Endothelial cell of umbilical vein (primary cell): Measurements from ENCODE around the gene SLC50A1. TPM values are rescaled to one million over a fixed set of nuclear protein-coding genes. Genes with fewer than 3 reads are reported as not detected.

ENCODE experiments used
- BruUV-seq: library from RNA; stranded (reverse); fragments of 400-500 nt; replicated peaks from 2 replicates; lab custom pipeline; 2021; lab: Mats Ljungman, UMichigan
- CTCF ChIA-PET: fragments of 300-600, 350-600 bp; sonication (Branson Sonifier 250); formaldehyde crosslinking; loops from one replicate; lab custom pipeline; 2021; ENCODE audit warnings: antibody characterized with exemption, inconsistent platforms; lab: Charles Lee
- POLR2A ChIA-PET: fragments of 300-600, 350-600 bp; sonication (Branson Sonifier 250); formaldehyde crosslinking; loops from one replicate; lab custom pipeline; 2021; ENCODE audit warnings: antibody characterized with exemption, inconsistent platforms; lab: Charles Lee
- DNase-seq: peaks from one replicate; pipeline ENCODE4 v3.0.0-alpha.2; 2011; ENCODE audit warnings: low read depth, low spot score
- FAIRE-seq: peaks from 2 replicates; lab custom pipeline; 2011; peaks lifted over from hg19 to GRCh38; lab: Jason Lieb, UNC
- H2AFZ ChIP-seq: 2 replicates; pipeline ENCODE4 v1.6.0; 2012; ENCODE audit warnings: low read depth, low read length, control low read depth, inconsistent platforms
- H3K27ac ChIP-seq: 2 replicates; pipeline ENCODE4 v1.5.1; 2011; ENCODE audit warnings: low read depth, mild to moderate bottlenecking, control low read depth, low read length, moderate library complexity; ENCODE audit not compliant: insufficient read depth
- H3K27me3 ChIP-seq, 2 experiments: 2 replicates each; pipeline versions ENCODE4 v1.6.0 to v1.6.1; 2011; ENCODE audit warnings: low read length in 2 of 2, mixed read lengths in 1 of 2; ENCODE audit not compliant: control insufficient read depth in 2 of 2, insufficient read depth in 2 of 2
- H3K36me3 ChIP-seq, 2 experiments: 2 replicates in 1 of 2; 3 replicates in 1 of 2; pipeline ENCODE4 v1.5.1; 2011; ENCODE audit warnings: low read length in 2 of 2, mild to moderate bottlenecking in 1 of 2, moderate library complexity in 1 of 2; ENCODE audit not compliant: control insufficient read depth in 2 of 2, insufficient read depth in 2 of 2; ENCODE audit errors: extremely low read depth in 1 of 2
- H3K4me1 ChIP-seq: 3 replicates; pipeline ENCODE4 v1.5.1; 2011; ENCODE audit warnings: mild to moderate bottlenecking, low read length; ENCODE audit not compliant: control insufficient read depth, insufficient read depth; ENCODE audit errors: extremely low read depth
- H3K4me2 ChIP-seq: 2 replicates; pipeline ENCODE4 v1.6.1; 2011; ENCODE audit warnings: low read length, control low read depth, mixed read lengths; ENCODE audit not compliant: insufficient read depth
- H3K4me3 ChIP-seq, 3 experiments: fragments of 200-600 bp in 1 of 3; sonication (generic), shearing (Covaris generic) in 1 of 3; replicated peaks in 1 of 3; 2 replicates each; pipeline ENCODE4 v1.5.1; 2011 to 2016; ENCODE audit warnings: control low read depth in 3 of 3, low read length in 3 of 3, mild to moderate bottlenecking in 2 of 3, inconsistent platforms in 1 of 3, low read depth in 1 of 3, moderate library complexity in 1 of 3; ENCODE audit not compliant: insufficient read depth in 1 of 3
- H3K79me2 ChIP-seq: 2 replicates; pipeline ENCODE4 v1.6.0; 2012; ENCODE audit warnings: low read length, inconsistent platforms; ENCODE audit not compliant: control insufficient read depth, insufficient read depth
- H3K9ac ChIP-seq: replicated peaks from 2 replicates; pipeline ENCODE3; 2011; ENCODE audit warnings: low read length, control low read depth; ENCODE audit not compliant: insufficient read depth; ENCODE audit errors: extremely low read depth
- H3K9me1 ChIP-seq: replicated peaks from 3 replicates; pipeline ENCODE4 v1.6.0; 2011; ENCODE audit warnings: mild to moderate bottlenecking, low read length; ENCODE audit not compliant: control insufficient read depth, insufficient read depth; ENCODE audit errors: extremely low read depth
- H3K9me3 ChIP-seq: replicated peaks from 2 replicates; pipeline ENCODE4 v1.5.1; 2012; ENCODE audit warnings: low read length, inconsistent platforms; ENCODE audit not compliant: control insufficient read depth, insufficient read depth
- H4K20me1 ChIP-seq: replicated peaks from 2 replicates; pipeline ENCODE3; 2011; ENCODE audit warnings: mild to moderate bottlenecking, low read length; ENCODE audit not compliant: control insufficient read depth, insufficient read depth; ENCODE audit errors: extremely low read depth
- EZH2 ChIP-seq: IDR thresholded peaks from 2 replicates; pipeline ENCODE4 v1.6.1; 2012; ENCODE audit warnings: borderline replicate concordance, low read depth, mild to moderate bottlenecking, moderate library complexity, low read length, inconsistent platforms; ENCODE audit not compliant: severe bottlenecking
- FOS ChIP-seq: IDR thresholded peaks from 2 replicates; pipeline ENCODE4 v1.6.1; 2011; ENCODE audit warnings: mild to moderate bottlenecking, low read length, moderate library complexity, borderline replicate concordance; ENCODE audit not compliant: insufficient read depth
- GATA2 ChIP-seq: IDR thresholded peaks from 2 replicates; pipeline ENCODE4 v1.7.0; 2011; ENCODE audit warnings: low read depth, mild to moderate bottlenecking, moderate library complexity, mixed read lengths, low read length; ENCODE audit not compliant: insufficient read length, insufficient read depth
- MYC ChIP-seq: IDR thresholded peaks from one replicate; pipeline ENCODE4 v1.6.1; 2011; ENCODE audit warnings: mild to moderate bottlenecking, low read depth, low read length
- POLR2A ChIP-seq: IDR thresholded peaks from 2 replicates; pipeline ENCODE4 v1.6.1; 2012; ENCODE audit warnings: low read depth, mild to moderate bottlenecking, control low read depth, low read length
- POLR2AphosphoS5 ChIP-seq: IDR thresholded peaks from 2 replicates; pipeline ENCODE4 v1.6.1; 2012; ENCODE audit warnings: low read depth, mild to moderate bottlenecking, control low read depth, low read length, moderate library complexity; ENCODE audit not compliant: insufficient read depth
- dilution Hi-C: fragments of 300-500 bp; cut with MboI; formaldehyde crosslinking; loops from one replicate; pipeline ENCODE4 v1.15.0; 2019; ENCODE audit warnings: low sequenced_read_pairs; ENCODE audit not compliant: extremely low pct_ligation_motif_present
- intact Hi-C: fragments of 100-400 bp; cut with micrococcal nuclease; formaldehyde crosslinking; loops from one replicate; pipeline ENCODE4 v1.10.0; 2022
- polyA plus RNA-seq, 4 experiments: library from polyadenylated mRNA; depleted of rRNA in 3 of 4; stranded (reverse) in 3 of 4; unstranded in 1 of 4; fragments of >200 nt; gene quantifications; 2 replicates each; pipeline versions ENCODE4 v1.2.1 to v1.2.3, GENCODE V29; 2011 to 2012; ENCODE audit warnings: missing spikeins in 1 of 4
- total RNA-seq: library from RNA; stranded (reverse); gene quantifications from 2 replicates; pipeline ENCODE4 v1.2.3, GENCODE V29; 2021
- TF ChIP-seq, protein P1 (sequence below): IDR thresholded peaks from 2 replicates; pipeline ENCODE4 v1.6.1; 2011; ENCODE audit not compliant: insufficient read depth, insufficient read length

SLC50A1 gene
- total and polyA plus RNA-seq, 2 donors (not counting 3 experiments of a cell fraction or from before 2014, with no cell fraction given), result 29.5 to 66.1 TPM

- Histone ChIP-seq H3K27ac (peak overlapping the region; percentile 90), H3K27me3 (peaks cover 0 to under 1% of the 10 kb centered on the region in 2 experiments), H2AFZ (no peak overlapping the region), H3K79me2 (peaks cover 22% of the 10 kb centered on the region), H3K9ac (no peak overlapping the region), H3K4me2 (no peak overlapping the region), H3K9me3 (no peaks in the 10 kb centered on the region), H3K4me1 (peaks cover 51% of the 10 kb centered on the region), H4K20me1 (no peaks in the 10 kb centered on the region), H3K9me1 (no peaks in the 10 kb centered on the region), H3K36me3 (peaks cover under 1 to 6% of the 10 kb centered on the region in 2 experiments), H3K4me3 (no peak overlapping the region)
- POLR2A ChIA-PET, result no interaction called here
- intact Hi-C loops, result loop anchor here (2.0 to 5.0 kb wide), 2 partner anchors 15 to 154 kb away; partner anchors contain the start of genes CKS1B, DPM3 and SHC1
- DNase-seq (peak; percentile 32), FAIRE-seq (no peak)
- dilution Hi-C loops, result no loop called here
- TF ChIP-seq FOS, result no peak
- TF ChIP-seq GATA2, result no peak
- TF ChIP-seq POLR2A, result no peak
- TF ChIP-seq, protein P1, sequence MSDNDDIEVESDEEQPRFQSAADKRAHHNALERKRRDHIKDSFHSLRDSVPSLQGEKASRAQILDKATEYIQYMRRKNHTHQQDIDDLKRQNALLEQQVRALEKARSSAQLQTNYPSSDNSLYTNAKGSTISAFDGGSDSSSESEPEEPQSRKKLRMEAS, result no peak
- TF ChIP-seq MYC, result no peak
- TF ChIP-seq POLR2AphosphoS5, result no peak
- no peak for TF ChIP-seq EZH2
- no TSS peak for BruUV-seq
- CTCF ChIA-PET, result interaction anchor here (0.7 to 15.5 kb wide), 5 partner anchors 18 to 46 kb away, joined by 3 to 204 read pairs (median 5); partner anchors contain the start of gene KRTCAP2
These were observed 9.6 kb upstream of the SLC50A1 start for GRCh38 chr1:155125946-155126555.
